ENCODE data around the gene TPM2. TPM values are rescaled to one million over a fixed set of nuclear protein-coding genes. Genes with fewer than 3 reads are reported as not detected.

Gene TPM2
- total and polyA plus RNA-seq, 8 donors, result 460 to 3,642 (median 1,093) TPM

DNA sequence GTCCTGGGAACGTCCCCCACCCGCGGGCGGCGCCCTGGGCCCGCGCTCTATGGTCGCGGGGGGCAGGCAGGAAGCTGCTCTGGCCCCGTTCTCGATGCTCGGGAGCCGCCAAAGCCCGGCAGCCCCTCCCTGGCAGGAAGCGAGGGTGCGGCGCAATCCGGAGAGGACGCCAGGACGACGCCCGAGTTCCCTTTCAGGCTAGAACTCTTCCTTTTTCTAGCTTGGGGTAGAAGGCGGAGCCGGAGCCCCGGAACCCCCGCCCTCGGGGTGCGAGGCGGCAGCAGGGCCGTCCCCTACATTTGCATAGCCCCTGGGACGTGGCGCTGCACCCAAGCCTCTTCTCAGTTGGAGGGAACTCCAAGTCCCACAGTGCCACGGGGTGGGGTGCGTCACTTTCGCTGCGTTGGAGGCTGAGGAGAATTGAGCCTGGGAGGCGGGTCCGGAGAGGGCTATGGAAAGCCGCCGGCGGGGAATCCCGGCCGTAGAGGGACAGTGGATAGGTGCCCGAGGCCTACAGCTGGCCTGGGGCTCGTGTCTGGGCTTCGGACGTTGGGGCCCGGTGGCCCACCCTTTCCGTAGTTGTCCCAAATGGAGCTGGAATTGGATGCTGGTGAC, 42.6 kb upstream of the TPM2 start, which contains the start of the genes CREB3 and TLN1:
Gene CREB3 (plus strand): TSS at position 482 of the 615 bp plus-strand sequence. CDS start 107 bp downstream, at position 589.
Gene TLN1 (minus strand): TSS at position 11 of the 615 bp plus-strand sequence. CDS start 6,501 bp downstream, outside the sequence.
- peaks cover 23 to 36% (median 33%) of the 10 kb centered on the region in 4 donors for H3K36me3 ChIP-seq
- intact Hi-C loops (cut with DNase I; ENCODE audit: low total_unique reads), result no loop called here
- WGBS, 5 donors, result 0% methylated on average over 11 to 49 of the region's 49 CpGs
- TF ChIP-seq EP300 (IDR thresholded peaks at IDR 0.05) (peak; percentile 39), POLR2A (IDR thresholded peaks at IDR 0.05) (peak in 2 of 4 donors; percentile 20 to 75), POLR2AphosphoS5 (IDR thresholded peaks at IDR 0.05) (peak; percentile 86 to 98 (median 90))
- TF ChIP-seq, protein P1, sequence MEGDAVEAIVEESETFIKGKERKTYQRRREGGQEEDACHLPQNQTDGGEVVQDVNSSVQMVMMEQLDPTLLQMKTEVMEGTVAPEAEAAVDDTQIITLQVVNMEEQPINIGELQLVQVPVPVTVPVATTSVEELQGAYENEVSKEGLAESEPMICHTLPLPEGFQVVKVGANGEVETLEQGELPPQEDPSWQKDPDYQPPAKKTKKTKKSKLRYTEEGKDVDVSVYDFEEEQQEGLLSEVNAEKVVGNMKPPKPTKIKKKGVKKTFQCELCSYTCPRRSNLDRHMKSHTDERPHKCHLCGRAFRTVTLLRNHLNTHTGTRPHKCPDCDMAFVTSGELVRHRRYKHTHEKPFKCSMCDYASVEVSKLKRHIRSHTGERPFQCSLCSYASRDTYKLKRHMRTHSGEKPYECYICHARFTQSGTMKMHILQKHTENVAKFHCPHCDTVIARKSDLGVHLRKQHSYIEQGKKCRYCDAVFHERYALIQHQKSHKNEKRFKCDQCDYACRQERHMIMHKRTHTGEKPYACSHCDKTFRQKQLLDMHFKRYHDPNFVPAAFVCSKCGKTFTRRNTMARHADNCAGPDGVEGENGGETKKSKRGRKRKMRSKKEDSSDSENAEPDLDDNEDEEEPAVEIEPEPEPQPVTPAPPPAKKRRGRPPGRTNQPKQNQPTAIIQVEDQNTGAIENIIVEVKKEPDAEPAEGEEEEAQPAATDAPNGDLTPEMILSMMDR (IDR thresholded peaks at IDR 0.05), result peak in 1 of 7 experiments; percentile 30
- H3K4me3 ChIP-seq, result peak within 1 kb of the TSS; percentile 53 to 88 (median 77)
- peak within 1 kb of the TSS; percentile 94 to 100 (median 98) for H3K27ac ChIP-seq
- H3K9me3 ChIP-seq, result no peaks in the 10 kb centered on the region
- peak; percentile 98 to 99 for DNase-seq
- peaks cover 53 to 81% (median 64%) of the 10 kb centered on the region in 4 donors for H3K4me1 ChIP-seq
- no peaks in the 10 kb centered on the region for H3K27me3 ChIP-seq

DNA sequence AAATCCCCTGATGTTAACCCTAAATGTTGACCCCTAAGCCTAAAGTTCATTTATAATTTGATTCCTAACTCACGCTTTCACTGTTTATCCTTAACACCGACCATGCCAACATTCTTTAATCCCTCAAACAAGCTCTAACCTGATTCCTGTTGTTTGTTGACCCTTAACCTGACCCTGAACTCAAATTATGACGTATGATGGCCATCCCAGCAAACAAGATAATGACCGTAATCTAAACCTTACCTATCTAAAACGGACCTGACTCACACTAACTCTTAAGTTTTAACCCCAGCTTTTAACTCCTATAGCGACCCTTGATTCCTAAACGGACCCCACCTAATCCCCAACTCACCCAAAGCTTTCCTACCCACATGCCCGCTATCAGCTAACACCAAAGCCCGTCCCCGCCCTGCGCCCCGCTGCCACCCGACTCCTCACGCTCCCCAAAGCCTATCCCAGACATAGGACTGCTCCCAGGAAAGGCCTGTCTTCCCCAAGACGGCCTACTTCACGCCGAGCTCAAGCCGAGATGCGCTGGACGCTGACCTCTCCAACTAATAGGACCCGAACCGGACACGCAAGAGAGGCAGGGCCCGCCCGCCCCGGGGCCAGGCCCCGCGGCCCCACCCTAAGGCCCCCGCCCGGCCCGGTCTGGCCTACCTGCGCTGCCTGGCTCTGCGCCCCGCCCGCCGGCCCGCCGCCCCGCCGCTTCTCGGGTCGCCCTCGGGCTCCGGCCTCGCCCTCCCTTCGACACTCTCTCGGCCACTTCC, 41.9 kb upstream of the TPM2 start:
- Histone ChIP-seq H3K4me3 (peak overlapping the region; percentile 53 to 88 (median 77)), H3K9me3 (no peaks in the 10 kb centered on the region), H3K27me3 (no peaks in the 10 kb centered on the region), H3K4me1 (peaks cover 60 to 84% (median 70%) of the 10 kb centered on the region in 4 donors), H3K27ac (peak overlapping the region; percentile 94 to 100 (median 98)), H3K36me3 (peaks cover 16 to 29% (median 27%) of the 10 kb centered on the region in 4 donors)
- TF ChIP-seq POLR2AphosphoS5 (IDR thresholded peaks at IDR 0.05) (no peak), POLR2A (IDR thresholded peaks at IDR 0.05) (no peak), EP300 (IDR thresholded peaks at IDR 0.05) (no peak)
- TF ChIP-seq, protein P1 (IDR thresholded peaks at IDR 0.05), result no peak
- 0 to 1% (median 0%) methylated on average over 19 to 47 of the region's 47 CpGs for WGBS, 5 donors
- DNase-seq, result no peak
- intact Hi-C loops (cut with DNase I; ENCODE audit: low total_unique reads), result no loop called here

DNA sequence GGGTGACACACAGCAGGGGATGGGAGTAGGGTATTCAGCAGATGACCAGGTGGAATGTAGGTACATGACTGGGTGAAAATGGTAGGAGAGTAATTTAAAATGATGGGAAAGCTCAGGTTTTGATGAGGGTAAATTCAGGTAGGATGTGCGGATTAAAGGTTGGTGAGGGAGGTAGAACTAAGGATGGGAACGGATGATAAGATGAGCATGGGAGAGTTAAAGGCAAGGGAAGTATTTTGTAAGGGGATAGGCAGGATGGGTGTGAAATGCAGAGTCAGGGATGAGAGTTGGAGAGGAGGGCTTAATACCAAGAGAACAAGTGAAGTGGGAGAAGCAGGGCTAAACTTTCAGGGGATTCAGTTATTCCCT, 40.7 kb upstream of the TPM2 start:
- 63 to 90% (median 79%) methylated on average over 2 of the region's 2 CpGs for WGBS, 5 donors
- no peak for DNase-seq
- TF ChIP-seq EP300 (IDR thresholded peaks at IDR 0.05), result no peak
- no peak for TF ChIP-seq POLR2A (IDR thresholded peaks at IDR 0.05)
- TF ChIP-seq POLR2AphosphoS5 (IDR thresholded peaks at IDR 0.05), result no peak
- TF ChIP-seq, protein P1 (IDR thresholded peaks at IDR 0.05), result no peak
- peak overlapping the region; percentile 55 to 100 (median 98) for H3K27ac ChIP-seq
- peaks cover 13 to 26% (median 24%) of the 10 kb centered on the region in 4 donors for H3K36me3 ChIP-seq
- no peaks in the 10 kb centered on the region for H3K9me3 ChIP-seq
- H3K4me3 ChIP-seq, result peak overlapping the region; percentile 53 to 88 (median 77)
- peaks cover 64 to 84% (median 73%) of the 10 kb centered on the region in 4 donors for H3K4me1 ChIP-seq
- H3K27me3 ChIP-seq, result no peaks in the 10 kb centered on the region
- intact Hi-C loops (cut with DNase I; ENCODE audit: low total_unique reads), result no loop called here

DNA sequence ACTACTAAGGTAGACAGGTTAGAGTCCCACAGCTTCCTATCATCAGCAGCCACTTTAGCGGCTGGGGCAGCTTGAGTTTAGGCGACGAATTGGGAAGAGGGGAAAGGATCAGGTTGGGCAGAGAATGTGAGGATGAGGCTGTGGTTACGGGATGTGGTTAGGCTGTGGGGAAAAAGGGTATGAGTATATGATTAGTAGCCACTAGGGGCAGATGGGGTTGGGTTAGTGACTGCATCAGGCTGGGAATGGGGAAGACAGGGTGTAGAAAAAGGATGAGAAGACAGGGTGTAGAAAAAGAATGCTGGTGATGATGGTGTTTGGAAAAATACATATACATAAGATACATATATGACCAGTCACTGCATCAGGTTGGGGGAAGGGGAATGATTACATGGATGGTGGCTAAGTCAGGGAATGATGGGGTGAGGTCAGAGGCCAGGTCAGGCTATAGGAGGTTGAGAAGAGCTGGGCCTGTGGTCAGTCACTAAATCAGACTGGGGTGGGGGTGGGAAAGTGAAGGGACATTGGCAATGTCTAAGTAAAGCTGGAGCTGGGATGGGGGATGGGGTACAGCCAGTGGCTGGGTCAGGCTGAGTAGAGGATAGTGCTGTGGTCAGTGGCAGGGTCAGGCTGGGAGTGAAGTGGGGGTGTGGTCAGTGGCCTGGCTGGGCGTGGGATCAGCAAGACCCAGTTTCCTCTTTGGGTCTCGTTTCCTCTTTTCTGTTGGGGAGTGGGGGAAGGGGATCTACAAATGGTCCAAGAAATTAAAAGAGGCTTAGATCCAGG, 40.2 kb upstream of the TPM2 start:
- H3K27me3 ChIP-seq, result no peaks in the 10 kb centered on the region
- WGBS, 5 donors, result 20 to 28% (median 26%) methylated on average over 6 of the region's 6 CpGs
- TF ChIP-seq POLR2A (IDR thresholded peaks at IDR 0.05) (no peak), EP300 (IDR thresholded peaks at IDR 0.05) (no peak), POLR2AphosphoS5 (IDR thresholded peaks at IDR 0.05) (peak; percentile 30 to 87 (median 48))
- TF ChIP-seq, protein P1 (IDR thresholded peaks at IDR 0.05), result peak in 5 of 7 experiments; percentile 35 to 59 (median 48)
- intact Hi-C loops (cut with DNase I; ENCODE audit: low total_unique reads), result no loop called here
- H3K36me3 ChIP-seq, result peaks cover 13 to 26% (median 24%) of the 10 kb centered on the region in 4 donors
- peaks cover 64 to 83% (median 73%) of the 10 kb centered on the region in 4 donors for H3K4me1 ChIP-seq
- DNase-seq, result peak; percentile 42 to 79
- peak overlapping the region; percentile 55 to 100 (median 98) for H3K27ac ChIP-seq
- H3K4me3 ChIP-seq, result peak overlapping the region; percentile 53 to 88 (median 77)
- H3K9me3 ChIP-seq, result no peaks in the 10 kb centered on the region

Data from stomach (tissue), 9 donors.